GM23338 (cell line): ENCODE results near the gene TGM6. TPM values are rescaled to one million over a fixed set of nuclear protein-coding genes. Genes with fewer than 3 reads are reported as not detected.

Experiments used
- CREB1 ChIP-seq: fragments of 250-450 bp; sonication (Bioruptor Pico); IDR thresholded peaks from 2 replicates; pipeline ENCODE4 v1.5.0; 2020; ENCODE audit warnings: low read depth, mild to moderate bottlenecking, moderate library complexity
- STAT1 ChIP-seq: IDR thresholded peaks from one replicate; pipeline ENCODE4 v1.6.1; 2016; ENCODE audit warnings: antibody characterized with exemption; ENCODE audit not compliant: unreplicated experiment
- polyA plus RNA-seq: library from polyadenylated mRNA; unstranded; fragments of >200 nt; fragmentation: Nextera tagmentation; extraction: Ambion mirVana; gene quantifications from 2 replicates; pipeline ENCODE4 v1.2.1, GENCODE V29; 2016
- total RNA-seq: library from RNA; depleted of rRNA; stranded (reverse); fragments of >200 nt; shearing (Covaris generic); gene quantifications from 2 replicates; pipeline ENCODE4 v1.2.3, GENCODE V29; 2014
- TF ChIP-seq, protein P1 (sequence below): fragments of 250-450 bp; sonication (Bioruptor Pico); IDR thresholded peaks from 2 replicates; pipeline ENCODE4 v1.5.0; 2020; ENCODE audit warnings: mild to moderate bottlenecking, moderate library complexity
- TF ChIP-seq, protein P2 (sequence below): IDR thresholded peaks from one replicate; pipeline ENCODE4 v1.6.1; 2018; ENCODE audit warnings: antibody characterized with exemption; ENCODE audit not compliant: unreplicated experiment

The TGM6 gene
- total and polyA plus RNA-seq, 2 experiments from 2014 or later: not detected

DNA sequence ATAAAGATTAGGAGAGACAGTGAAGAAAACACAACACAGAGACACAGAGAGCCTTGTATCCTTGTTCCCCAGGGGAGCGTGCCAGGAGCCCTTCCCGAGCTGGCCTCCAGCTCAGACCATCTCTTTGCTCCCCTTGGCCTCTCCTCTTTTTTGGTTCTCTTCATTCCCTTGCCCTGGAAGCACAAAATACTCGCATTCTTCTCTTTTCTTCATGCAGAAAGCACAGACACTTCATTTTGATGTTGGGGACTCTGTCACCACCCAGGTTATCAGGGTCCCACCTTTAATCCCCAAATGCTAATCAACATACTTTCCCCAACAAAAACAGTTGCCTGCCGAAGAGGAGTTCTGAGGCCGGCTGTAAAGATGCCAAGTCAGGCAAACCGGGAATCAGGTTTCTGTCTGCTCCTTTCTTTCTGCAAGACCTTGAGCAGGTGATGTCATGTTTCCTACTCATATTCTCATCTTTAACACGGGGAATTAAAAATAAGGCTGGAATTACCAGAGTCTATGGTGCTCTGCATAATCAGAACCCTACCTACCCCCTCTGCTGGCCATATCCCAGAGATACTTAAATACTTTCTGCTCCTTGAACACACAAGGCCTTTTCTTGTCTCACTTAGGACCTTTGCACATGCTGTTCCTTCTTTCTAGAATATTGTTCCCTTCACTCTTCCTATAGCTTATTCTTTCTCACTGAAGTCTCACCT is 21.7 kb downstream of the TGM6 start (continued):
- TF ChIP-seq, protein P1, sequence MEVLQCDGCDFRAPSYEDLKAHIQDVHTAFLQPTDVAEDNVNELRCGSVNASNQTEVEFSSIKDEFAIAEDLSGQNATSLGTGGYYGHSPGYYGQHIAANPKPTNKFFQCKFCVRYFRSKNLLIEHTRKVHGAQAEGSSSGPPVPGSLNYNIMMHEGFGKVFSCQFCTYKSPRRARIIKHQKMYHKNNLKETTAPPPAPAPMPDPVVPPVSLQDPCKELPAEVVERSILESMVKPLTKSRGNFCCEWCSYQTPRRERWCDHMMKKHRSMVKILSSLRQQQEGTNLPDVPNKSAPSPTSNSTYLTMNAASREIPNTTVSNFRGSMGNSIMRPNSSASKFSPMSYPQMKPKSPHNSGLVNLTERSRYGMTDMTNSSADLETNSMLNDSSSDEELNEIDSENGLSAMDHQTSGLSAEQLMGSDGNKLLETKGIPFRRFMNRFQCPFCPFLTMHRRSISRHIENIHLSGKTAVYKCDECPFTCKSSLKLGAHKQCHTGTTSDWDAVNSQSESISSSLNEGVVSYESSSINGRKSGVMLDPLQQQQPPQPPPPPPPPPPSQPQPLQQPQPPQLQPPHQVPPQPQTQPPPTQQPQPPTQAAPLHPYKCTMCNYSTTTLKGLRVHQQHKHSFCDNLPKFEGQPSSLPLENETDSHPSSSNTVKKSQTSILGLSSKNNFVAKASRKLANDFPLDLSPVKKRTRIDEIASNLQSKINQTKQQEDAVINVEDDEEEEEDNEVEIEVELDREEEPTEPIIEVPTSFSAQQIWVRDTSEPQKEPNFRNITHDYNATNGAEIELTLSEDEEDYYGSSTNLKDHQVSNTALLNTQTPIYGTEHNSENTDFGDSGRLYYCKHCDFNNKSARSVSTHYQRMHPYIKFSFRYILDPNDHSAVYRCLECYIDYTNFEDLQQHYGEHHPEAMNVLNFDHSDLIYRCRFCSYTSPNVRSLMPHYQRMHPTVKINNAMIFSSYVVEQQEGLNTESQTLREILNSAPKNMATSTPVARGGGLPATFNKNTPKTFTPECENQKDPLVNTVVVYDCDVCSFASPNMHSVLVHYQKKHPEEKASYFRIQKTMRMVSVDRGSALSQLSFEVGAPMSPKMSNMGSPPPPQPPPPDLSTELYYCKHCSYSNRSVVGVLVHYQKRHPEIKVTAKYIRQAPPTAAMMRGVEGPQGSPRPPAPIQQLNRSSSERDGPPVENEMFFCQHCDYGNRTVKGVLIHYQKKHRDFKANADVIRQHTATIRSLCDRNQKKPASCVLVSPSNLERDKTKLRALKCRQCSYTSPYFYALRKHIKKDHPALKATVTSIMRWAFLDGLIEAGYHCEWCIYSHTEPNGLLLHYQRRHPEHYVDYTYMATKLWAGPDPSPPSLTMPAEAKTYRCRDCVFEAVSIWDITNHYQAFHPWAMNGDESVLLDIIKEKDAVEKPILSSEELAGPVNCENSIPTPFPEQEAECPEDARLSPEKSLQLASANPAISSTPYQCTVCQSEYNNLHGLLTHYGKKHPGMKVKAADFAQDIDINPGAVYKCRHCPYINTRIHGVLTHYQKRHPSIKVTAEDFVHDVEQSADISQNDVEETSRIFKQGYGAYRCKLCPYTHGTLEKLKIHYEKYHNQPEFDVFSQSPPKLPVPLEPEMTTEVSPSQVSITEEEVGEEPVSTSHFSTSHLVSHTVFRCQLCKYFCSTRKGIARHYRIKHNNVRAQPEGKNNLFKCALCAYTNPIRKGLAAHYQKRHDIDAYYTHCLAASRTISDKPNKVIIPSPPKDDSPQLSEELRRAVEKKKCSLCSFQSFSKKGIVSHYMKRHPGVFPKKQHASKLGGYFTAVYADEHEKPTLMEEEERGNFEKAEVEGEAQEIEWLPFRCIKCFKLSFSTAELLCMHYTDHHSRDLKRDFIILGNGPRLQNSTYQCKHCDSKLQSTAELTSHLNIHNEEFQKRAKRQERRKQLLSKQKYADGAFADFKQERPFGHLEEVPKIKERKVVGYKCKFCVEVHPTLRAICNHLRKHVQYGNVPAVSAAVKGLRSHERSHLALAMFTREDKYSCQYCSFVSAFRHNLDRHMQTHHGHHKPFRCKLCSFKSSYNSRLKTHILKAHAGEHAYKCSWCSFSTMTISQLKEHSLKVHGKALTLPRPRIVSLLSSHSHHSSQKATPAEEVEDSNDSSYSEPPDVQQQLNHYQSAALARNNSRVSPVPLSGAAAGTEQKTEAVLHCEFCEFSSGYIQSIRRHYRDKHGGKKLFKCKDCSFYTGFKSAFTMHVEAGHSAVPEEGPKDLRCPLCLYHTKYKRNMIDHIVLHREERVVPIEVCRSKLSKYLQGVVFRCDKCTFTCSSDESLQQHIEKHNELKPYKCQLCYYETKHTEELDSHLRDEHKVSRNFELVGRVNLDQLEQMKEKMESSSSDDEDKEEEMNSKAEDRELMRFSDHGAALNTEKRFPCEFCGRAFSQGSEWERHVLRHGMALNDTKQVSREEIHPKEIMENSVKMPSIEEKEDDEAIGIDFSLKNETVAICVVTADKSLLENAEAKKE (CRISPR knock-in tag): no peak
- no peak for TF ChIP-seq STAT1
- TF ChIP-seq, protein P2, sequence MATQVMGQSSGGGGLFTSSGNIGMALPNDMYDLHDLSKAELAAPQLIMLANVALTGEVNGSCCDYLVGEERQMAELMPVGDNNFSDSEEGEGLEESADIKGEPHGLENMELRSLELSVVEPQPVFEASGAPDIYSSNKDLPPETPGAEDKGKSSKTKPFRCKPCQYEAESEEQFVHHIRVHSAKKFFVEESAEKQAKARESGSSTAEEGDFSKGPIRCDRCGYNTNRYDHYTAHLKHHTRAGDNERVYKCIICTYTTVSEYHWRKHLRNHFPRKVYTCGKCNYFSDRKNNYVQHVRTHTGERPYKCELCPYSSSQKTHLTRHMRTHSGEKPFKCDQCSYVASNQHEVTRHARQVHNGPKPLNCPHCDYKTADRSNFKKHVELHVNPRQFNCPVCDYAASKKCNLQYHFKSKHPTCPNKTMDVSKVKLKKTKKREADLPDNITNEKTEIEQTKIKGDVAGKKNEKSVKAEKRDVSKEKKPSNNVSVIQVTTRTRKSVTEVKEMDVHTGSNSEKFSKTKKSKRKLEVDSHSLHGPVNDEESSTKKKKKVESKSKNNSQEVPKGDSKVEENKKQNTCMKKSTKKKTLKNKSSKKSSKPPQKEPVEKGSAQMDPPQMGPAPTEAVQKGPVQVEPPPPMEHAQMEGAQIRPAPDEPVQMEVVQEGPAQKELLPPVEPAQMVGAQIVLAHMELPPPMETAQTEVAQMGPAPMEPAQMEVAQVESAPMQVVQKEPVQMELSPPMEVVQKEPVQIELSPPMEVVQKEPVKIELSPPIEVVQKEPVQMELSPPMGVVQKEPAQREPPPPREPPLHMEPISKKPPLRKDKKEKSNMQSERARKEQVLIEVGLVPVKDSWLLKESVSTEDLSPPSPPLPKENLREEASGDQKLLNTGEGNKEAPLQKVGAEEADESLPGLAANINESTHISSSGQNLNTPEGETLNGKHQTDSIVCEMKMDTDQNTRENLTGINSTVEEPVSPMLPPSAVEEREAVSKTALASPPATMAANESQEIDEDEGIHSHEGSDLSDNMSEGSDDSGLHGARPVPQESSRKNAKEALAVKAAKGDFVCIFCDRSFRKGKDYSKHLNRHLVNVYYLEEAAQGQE: no peak
- no peak for TF ChIP-seq CREB1 (CRISPR knock-in tag)
